Left kidney (tissue), 2 donors: ENCODE data around the gene ARHGEF1. TPM values are rescaled to one million over a fixed set of nuclear protein-coding genes. Genes with fewer than 3 reads are reported as not detected.

Source experiments
- DNase-seq: peaks from one replicate; pipeline ENCODE4 v3.0.0-alpha.2; 2013
- polyA plus RNA-seq: library from polyadenylated mRNA; unstranded; fragments of 120-200 nt; gene quantifications from one replicate; pipeline ENCODE4 v1.2.1, GENCODE V29; 2013; ENCODE audit not compliant: insufficient read length

ARHGEF1 gene
- polyA plus RNA-seq, 1 donor, result 45.2 TPM

DNA sequence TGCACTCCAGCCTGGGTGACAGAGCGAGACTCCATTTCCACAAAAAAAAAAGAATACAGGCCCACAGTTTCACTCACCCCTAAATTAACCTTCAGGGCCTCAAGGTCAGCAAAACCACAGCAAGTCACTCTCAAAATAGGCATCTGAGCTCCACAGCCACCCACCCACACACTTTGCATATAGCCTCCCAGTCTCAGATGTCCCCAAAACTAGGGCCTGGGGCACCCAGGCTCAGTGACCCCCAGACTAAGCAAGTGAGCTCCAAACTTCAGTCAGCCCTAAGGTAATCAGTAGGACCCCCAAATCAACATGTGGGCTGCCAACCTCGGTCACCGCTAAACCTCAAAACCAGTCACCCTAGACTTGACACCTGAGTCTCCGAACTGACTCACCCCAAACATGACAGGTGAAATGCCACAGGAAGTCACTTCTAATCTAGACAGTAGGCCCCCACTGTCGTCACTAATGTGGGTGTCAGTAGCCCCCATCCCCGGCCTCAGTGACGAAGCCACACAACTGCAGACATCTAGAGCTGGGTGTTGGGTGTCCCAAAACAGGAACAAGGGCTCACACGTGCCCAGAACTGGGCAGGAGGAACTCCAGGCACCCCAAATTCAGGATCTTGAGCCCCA lies 62.3 kb downstream of the ARHGEF1 start:
- no peak for DNase-seq

DNA sequence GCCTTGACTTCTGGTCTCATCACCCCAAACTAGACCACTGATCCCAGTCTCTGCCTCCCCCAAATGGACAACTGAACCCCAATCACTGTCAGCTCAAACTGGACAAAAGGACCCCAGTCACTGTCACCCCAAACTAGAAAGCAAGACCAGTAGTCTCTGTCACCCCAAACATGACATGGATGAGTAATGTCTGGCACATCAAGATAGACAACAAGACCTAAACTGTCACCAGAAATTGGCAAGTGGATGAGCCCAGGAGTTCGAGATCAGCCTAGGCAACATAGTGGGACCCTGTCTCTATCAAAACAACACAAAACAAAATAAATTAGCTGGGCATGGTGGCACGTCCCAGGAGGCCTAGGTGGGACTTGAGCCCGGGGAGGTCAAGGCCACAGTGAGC lies 64.1 kb downstream of the ARHGEF1 start:
- DNase-seq, result no peak

DNA sequence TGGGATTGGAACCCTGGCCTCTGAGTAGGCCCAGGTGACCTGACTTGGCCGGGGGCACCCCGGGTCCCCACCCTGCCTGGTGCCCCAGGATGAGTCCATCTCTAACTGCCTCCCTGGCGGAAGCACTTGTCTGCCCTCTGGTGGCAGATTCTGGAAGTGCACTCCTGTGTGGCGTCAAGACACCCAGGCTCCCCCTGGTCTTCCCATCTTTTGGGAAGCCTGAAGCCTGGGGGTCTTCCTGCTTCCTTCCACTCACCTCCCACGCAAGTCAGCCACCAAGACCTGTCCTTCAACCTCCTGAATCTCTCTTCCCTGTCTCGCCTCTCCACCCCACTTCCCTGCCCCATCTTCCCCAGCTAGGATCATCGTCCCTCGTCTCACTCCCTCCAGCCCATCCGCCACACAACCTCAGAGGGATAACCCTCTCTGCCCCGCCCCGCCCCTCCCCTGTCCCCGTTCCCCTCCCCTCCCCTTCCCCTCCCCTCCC lies 68.7 kb downstream of the ARHGEF1 start:
- DNase-seq, result peak; percentile 60

DNA sequence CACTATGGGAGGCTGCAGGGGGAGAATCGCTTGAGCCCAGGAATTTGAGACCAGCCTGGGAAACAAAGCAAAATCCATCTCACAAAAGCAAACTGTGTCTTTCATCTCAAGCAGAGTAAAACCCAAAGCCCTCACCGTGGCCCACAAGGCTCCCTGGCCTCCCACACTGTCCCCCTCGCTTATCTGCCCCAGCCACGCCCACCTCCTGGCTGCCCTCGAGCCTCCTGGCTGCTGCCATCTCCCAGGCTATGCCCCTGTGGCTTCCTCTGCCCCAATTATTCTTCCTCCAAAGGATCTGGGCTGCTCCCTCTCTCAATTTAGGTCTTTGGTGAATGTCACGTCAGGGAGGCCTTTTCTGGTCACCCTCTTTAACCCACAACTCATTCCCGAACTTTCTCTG lies 72.5 kb downstream of the ARHGEF1 start:
- DNase-seq, result no peak

DNA sequence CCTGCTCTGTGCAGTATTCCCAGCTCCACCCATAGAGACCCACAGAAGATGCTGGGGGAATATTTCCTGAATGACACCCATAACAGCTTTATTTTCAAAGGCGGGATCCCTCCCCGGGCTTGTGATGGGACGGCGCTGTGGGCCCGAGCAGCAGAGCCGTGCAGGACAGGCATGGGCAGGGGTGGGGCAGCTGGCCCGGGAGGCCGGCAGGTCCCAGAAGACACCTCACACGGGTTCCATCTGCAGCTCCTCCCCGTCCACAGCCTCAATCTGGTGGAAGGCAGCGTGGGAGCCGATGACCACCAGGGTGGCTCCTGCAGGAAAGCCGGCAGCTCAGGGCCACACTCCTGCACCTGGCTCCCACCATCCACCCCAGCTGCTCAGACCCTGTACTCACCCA lies 73.6 kb downstream of the ARHGEF1 start:
- DNase-seq, result no peak

Other genes starting within 250 kb of the ARHGEF1 start
- not detected for gene CEACAM7, start 194.9 kb upstream of the ARHGEF1 start, polyA plus RNA-seq
- 0.08 TPM for gene CEACAM5, start 174.6 kb upstream of the ARHGEF1 start, polyA plus RNA-seq
- gene CEACAM6, start 127.7 kb upstream of the ARHGEF1 start, polyA plus RNA-seq, result not detected
- not detected for gene CEACAM3, start 86.6 kb upstream of the ARHGEF1 start, polyA plus RNA-seq
- gene LYPD4, start 38.5 kb upstream of the ARHGEF1 start, polyA plus RNA-seq, result not detected
- gene DMRTC2, start 38.1 kb upstream of the ARHGEF1 start, polyA plus RNA-seq, result not detected
- gene RPS19, start 22.9 kb upstream of the ARHGEF1 start, polyA plus RNA-seq, result 1,139 TPM
- 0.40 TPM for gene CD79A, start 5.9 kb upstream of the ARHGEF1 start, polyA plus RNA-seq
- gene ERFL, start 45.3 kb downstream of the ARHGEF1 start, polyA plus RNA-seq, result 0.15 TPM
- 45.4 TPM for gene RABAC1, start 76.1 kb downstream of the ARHGEF1 start, polyA plus RNA-seq
- gene ATP1A3, start 111.0 kb downstream of the ARHGEF1 start, polyA plus RNA-seq, result 0.65 TPM
- 26.3 TPM for gene GRIK5, start 187.0 kb downstream of the ARHGEF1 start, polyA plus RNA-seq
- gene ZNF574, start 193.0 kb downstream of the ARHGEF1 start, polyA plus RNA-seq, result 12.0 TPM
- gene POU2F2, start 249.3 kb downstream of the ARHGEF1 start, polyA plus RNA-seq, result 0.70 TPM